Neural progenitor cell (in vitro differentiated cells): ENCODE results near the gene SH2B2. TPM values are rescaled to one million over a fixed set of nuclear protein-coding genes. Genes with fewer than 3 reads are reported as not detected.
A peak's percentile ranks its signal among the peaks of the same experiment; 100 is the strongest.

ENCODE experiments used
- DNase-seq: peaks from one replicate; pipeline ENCODE4 v3.0.0-alpha.2; 2016; ENCODE audit warnings: low spot score
- H2AFZ ChIP-seq: fragments of 200-600 bp; sonication (generic); replicated peaks from 2 replicates; pipeline ENCODE4 v1.6.1; 2016; ENCODE audit warnings: antibody characterized with exemption
- H3F3A ChIP-seq: fragments of 200-600 bp; sonication (generic); 2 replicates; pipeline ENCODE4 v1.6.1; 2016; ENCODE audit warnings: antibody characterized with exemption, low read depth
- H3K27ac ChIP-seq: fragments of 200-600 bp; sonication (generic); 2 replicates; pipeline ENCODE4 v1.5.1; 2016; ENCODE audit warnings: mild to moderate bottlenecking
- H3K27me3 ChIP-seq: fragments of 200-600 bp; sonication (generic); 2 replicates; pipeline ENCODE4 v1.6.1; 2016; ENCODE audit warnings: mild to moderate bottlenecking, moderate library complexity
- H3K36me3 ChIP-seq: fragments of 200-600 bp; sonication (generic); 2 replicates; pipeline ENCODE4 v1.5.1; 2016
- H3K4me1 ChIP-seq: fragments of 200-600 bp; sonication (generic); 2 replicates; pipeline ENCODE4 v1.6.1; 2016; ENCODE audit warnings: mixed run types
- H3K4me2 ChIP-seq: fragments of 200-600 bp; sonication (generic); 2 replicates; pipeline ENCODE4 v1.6.1; 2016
- H3K4me3 ChIP-seq: fragments of 200-600 bp; sonication (generic); 2 replicates; pipeline ENCODE4 v1.5.1; 2016
- H3K79me2 ChIP-seq: fragments of 200-600 bp; sonication (generic); 2 replicates; pipeline ENCODE4 v1.6.1; 2016; ENCODE audit warnings: low read depth
- H3K9ac ChIP-seq: fragments of 200-600 bp; sonication (generic); 2 replicates; pipeline ENCODE4 v1.6.1; 2016
- H3K9me3 ChIP-seq: fragments of 200-600 bp; sonication (generic); 2 replicates; pipeline ENCODE4 v1.5.1; 2016; ENCODE audit warnings: low read depth
- H4K20me1 ChIP-seq: fragments of 200-600 bp; sonication (generic); 2 replicates; pipeline ENCODE4 v1.6.1; 2016; ENCODE audit warnings: low read depth
- H3K27ac Mint-ChIP-seq: 3 replicates; pipeline ENCODE4 v1.8.0; 2021; ENCODE audit warnings: mixed read lengths
- H3K27me3 Mint-ChIP-seq: 2 replicates; pipeline ENCODE4 v1.8.0; 2022; ENCODE audit warnings: low read depth, mild to moderate bottlenecking, inconsistent platforms, moderate library complexity, mixed read lengths; ENCODE audit not compliant: insufficient read depth
- H3K36me3 Mint-ChIP-seq: 3 replicates; pipeline ENCODE4 v1.8.0; 2021; ENCODE audit warnings: mixed read lengths
- H3K4me1 Mint-ChIP-seq: 3 replicates; pipeline ENCODE4 v1.8.0; 2021; ENCODE audit warnings: mixed read lengths
- H3K4me3 Mint-ChIP-seq: 3 replicates; pipeline ENCODE4 v1.8.0; 2021; ENCODE audit warnings: mild to moderate bottlenecking, moderate library complexity, mixed read lengths
- H3K9me3 Mint-ChIP-seq: 3 replicates; pipeline ENCODE4 v1.8.0; 2020; ENCODE audit warnings: mixed read lengths
- CTCF ChIP-seq: fragments of 200-600 bp; sonication (generic); IDR thresholded peaks from 2 replicates; pipeline ENCODE4 v1.5.1; 2017; ENCODE audit warnings: antibody characterized with exemption, mild to moderate bottlenecking
- EZH2 ChIP-seq: fragments of 200-600 bp; sonication (generic); IDR thresholded peaks from 2 replicates; pipeline ENCODE4 v1.6.1; 2017; ENCODE audit warnings: antibody characterized with exemption, mild to moderate bottlenecking, moderate library complexity
- EZH2phosphoT487 ChIP-seq: fragments of 200-600 bp; sonication (generic); IDR thresholded peaks from 2 replicates; pipeline ENCODE4 v1.6.1; 2017; ENCODE audit warnings: antibody characterized with exemption
- total RNA-seq: library from RNA; depleted of rRNA; stranded (reverse); fragments of >200 nt; gene quantifications from 2 replicates; pipeline ENCODE4 v1.2.3, GENCODE V29; 2015; ENCODE audit warnings: low replicate concordance

The SH2B2 gene
- total RNA-seq, 1 donor from 2014 or later: 2.0 TPM

- peaks cover 3% of the 10 kb centered on the region for H3K27me3 Mint-ChIP-seq
- H3K36me3 Mint-ChIP-seq: peaks cover 11% of the 10 kb centered on the region
- Histone ChIP-seq H3K4me3 (no peak overlapping the region), H3F3A (peaks cover 4% of the 10 kb centered on the region), H3K27me3 (peaks cover 22% of the 10 kb centered on the region), H3K27ac (no peak overlapping the region), H3K9me3 (no peaks in the 10 kb centered on the region), H3K4me2 (no peak overlapping the region), H3K79me2 (no peaks in the 10 kb centered on the region), H3K9ac (no peak overlapping the region), H3K4me1 (no peaks in the 10 kb centered on the region), H3K36me3 (no peaks in the 10 kb centered on the region), H2AFZ (no peak overlapping the region), H4K20me1 (peaks cover 9% of the 10 kb centered on the region)
- H3K4me1 Mint-ChIP-seq: peaks cover 3% of the 10 kb centered on the region
- TF ChIP-seq EZH2 (no peak), EZH2phosphoT487 (no peak), CTCF (no peak)
- no peaks in the 10 kb centered on the region for H3K9me3 Mint-ChIP-seq
- H3K27ac Mint-ChIP-seq: no peak overlapping the region
- H3K4me3 Mint-ChIP-seq: no peak overlapping the region
- no peak for DNase-seq
These were observed 34.1 kb downstream of the SH2B2 start for GRCh38 chr7:102320601-102321350.

- Mint-ChIP-seq H3K36me3 (peaks cover 11% of the 10 kb centered on the region), H3K4me3 (no peak overlapping the region), H3K4me1 (peaks cover 3% of the 10 kb centered on the region), H3K27ac (no peak overlapping the region), H3K27me3 (peaks cover 3% of the 10 kb centered on the region), H3K9me3 (no peaks in the 10 kb centered on the region)
- H3K4me3 ChIP-seq: no peak overlapping the region
- H3K79me2 ChIP-seq: no peaks in the 10 kb centered on the region
- peak overlapping the region; percentile 45 for H3K4me2 ChIP-seq
- no peaks in the 10 kb centered on the region for H3K4me1 ChIP-seq
- peak; percentile 83 for DNase-seq
- H4K20me1 ChIP-seq: peaks cover 9% of the 10 kb centered on the region
- H3K9ac ChIP-seq: no peak overlapping the region
- no peak overlapping the region for H3K27ac ChIP-seq
- H3K36me3 ChIP-seq: no peaks in the 10 kb centered on the region
- TF ChIP-seq CTCF (peak; percentile 15), EZH2 (no peak)
- no peaks in the 10 kb centered on the region for H3K9me3 ChIP-seq
- no peak overlapping the region for H2AFZ ChIP-seq
- H3F3A ChIP-seq: peaks cover 4% of the 10 kb centered on the region
- H3K27me3 ChIP-seq: peaks cover 22% of the 10 kb centered on the region
These were observed 34.9 kb downstream of the SH2B2 start for GRCh38 chr7:102321351-102322201.

- no peak overlapping the region for H3K27ac Mint-ChIP-seq
- no peaks in the 10 kb centered on the region for H3K79me2 ChIP-seq
- no peaks in the 10 kb centered on the region for H3K27me3 Mint-ChIP-seq
- no peak overlapping the region for H3K4me3 ChIP-seq
- H4K20me1 ChIP-seq: peaks cover 9% of the 10 kb centered on the region
- H3K4me1 ChIP-seq: no peaks in the 10 kb centered on the region
- H3K9me3 Mint-ChIP-seq: no peaks in the 10 kb centered on the region
- no peak for TF ChIP-seq EZH2
- TF ChIP-seq EZH2phosphoT487: no peak
- no peak for TF ChIP-seq CTCF
- H3K9me3 ChIP-seq: no peaks in the 10 kb centered on the region
- peaks cover 3% of the 10 kb centered on the region for H3K4me1 Mint-ChIP-seq
- H3K4me2 ChIP-seq: no peak overlapping the region
- no peak overlapping the region for H2AFZ ChIP-seq
- no peak overlapping the region for H3K27ac ChIP-seq
- no peaks in the 10 kb centered on the region for H3K36me3 ChIP-seq
- peaks cover 8% of the 10 kb centered on the region for H3K36me3 Mint-ChIP-seq
- H3K9ac ChIP-seq: no peak overlapping the region
- H3K4me3 Mint-ChIP-seq: no peak overlapping the region
- H3K27me3 ChIP-seq: peaks cover 22% of the 10 kb centered on the region
- no peak for DNase-seq
- H3F3A ChIP-seq: peaks cover 4% of the 10 kb centered on the region
These were observed 35.6 kb downstream of the SH2B2 start for GRCh38 chr7:102322202-102322715.
